SK-MEL-5 (cell line): ENCODE results near the gene CNPY1. TPM values are rescaled to one million over a fixed set of nuclear protein-coding genes. Genes with fewer than 3 reads are reported as not detected.
A peak's percentile ranks its signal among the peaks of the same experiment; 100 is the strongest.

Source experiments
- DNase-seq: peaks from one replicate; pipeline ENCODE4 v3.0.0-alpha.2; 2016; ENCODE audit warnings: low read depth, low spot score
- in situ Hi-C: cut with HindIII; loops from 2 replicates; pipeline ENCODE4 v1.10.0; 2016; ENCODE audit warnings: low sequenced_read_pairs, high pct_unique_total_duplicates, low pct_unique_long_range_greater_than_20kb
- total RNA-seq: library from RNA; depleted of rRNA; stranded (reverse); fragments of >200 nt; shearing (Covaris generic); gene quantifications from 2 replicates; pipeline ENCODE4 v1.2.3, GENCODE V29; 2014

The CNPY1 gene
- total RNA-seq, 1 experiment from 2014 or later: not detected

DNA sequence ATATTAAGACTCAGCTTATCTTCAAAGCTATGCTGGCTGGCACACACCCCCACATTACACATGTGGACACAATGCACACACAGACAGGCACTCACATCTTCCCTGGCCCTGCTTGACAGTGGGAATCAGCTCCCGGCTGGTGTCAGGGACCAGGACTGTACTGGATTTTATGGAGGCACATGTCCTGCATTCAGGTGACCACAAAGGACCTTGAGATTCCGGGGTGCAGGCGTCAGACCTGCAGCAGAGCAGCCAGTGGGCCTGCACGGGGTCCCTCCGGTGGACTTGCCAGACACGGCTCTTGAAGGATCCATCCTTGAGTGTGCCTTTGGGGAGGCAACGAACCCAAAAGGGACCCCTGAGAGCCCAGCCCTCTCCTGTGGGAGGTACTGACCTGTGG, 1.9 kb downstream of the CNPY1 start:
- no peak for DNase-seq
- in situ Hi-C loops: no loop called here

DNA sequence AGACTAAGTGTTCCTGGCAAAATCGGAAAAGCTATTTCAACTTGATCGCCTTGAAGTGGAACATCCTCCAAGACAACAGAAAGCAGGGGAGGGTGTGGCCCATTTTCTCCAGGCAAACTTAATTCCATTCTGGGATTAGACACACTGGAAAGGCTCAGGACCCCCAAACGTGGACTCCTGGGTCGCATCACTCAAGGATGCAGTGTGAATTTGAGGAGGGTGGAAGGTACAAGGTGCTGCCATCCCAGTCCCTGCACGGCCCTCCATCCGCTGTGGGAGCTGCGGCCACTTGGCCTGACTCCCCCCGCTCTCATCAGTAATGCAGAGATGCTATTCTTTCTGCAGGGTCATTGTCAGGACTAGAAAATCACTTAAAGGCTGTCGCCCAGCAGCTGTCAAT, 2.4 kb downstream of the CNPY1 start:
- in situ Hi-C loops: no loop called here

DNA sequence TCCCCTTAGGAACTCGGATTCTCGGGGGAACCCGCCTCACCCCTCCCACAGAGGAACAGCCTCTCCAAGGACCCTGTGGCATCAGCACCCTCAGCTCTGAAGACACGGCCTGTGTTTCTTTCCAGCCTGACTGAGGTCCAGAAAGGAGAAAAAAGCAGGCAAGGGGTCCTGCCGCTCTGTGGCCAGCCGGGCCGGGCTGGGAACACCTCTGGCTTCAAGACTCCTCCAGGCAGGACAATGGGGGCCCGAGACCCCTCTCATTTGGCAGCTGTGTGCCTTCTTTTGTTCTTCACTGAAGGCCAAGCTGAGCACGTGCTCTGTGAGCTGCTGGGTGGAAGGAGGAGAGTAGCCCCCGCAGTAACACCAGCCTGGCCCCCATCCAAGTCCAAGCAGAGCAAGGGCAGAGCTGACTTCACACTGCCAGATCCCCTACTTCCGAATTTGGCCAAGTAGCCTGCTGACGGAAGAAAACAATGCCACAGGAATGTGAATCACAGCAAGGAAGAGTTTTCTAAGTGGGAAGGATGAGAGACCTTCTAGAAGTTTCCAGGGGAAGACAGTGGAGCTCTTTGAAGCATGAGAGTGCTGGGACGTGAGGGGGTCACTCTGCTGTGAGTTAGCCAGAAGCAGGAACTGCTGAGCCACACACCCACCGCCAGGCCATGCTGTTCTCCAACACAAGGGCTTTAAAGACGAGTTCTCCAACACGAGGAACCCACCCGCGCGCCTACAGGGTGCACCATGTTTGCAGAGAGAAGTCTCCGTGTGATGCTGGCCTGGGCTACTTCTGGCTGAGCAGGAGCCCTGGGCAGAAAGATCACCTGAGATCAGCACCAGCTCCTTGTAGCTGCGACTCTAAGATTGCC, 3.1 kb downstream of the CNPY1 start:
- DNase-seq: peak; percentile 27
- in situ Hi-C loops: no loop called here

More for the DNA sequence above, 2.4 kb downstream of the CNPY1 start:
- DNase-seq: no peak

DNA sequence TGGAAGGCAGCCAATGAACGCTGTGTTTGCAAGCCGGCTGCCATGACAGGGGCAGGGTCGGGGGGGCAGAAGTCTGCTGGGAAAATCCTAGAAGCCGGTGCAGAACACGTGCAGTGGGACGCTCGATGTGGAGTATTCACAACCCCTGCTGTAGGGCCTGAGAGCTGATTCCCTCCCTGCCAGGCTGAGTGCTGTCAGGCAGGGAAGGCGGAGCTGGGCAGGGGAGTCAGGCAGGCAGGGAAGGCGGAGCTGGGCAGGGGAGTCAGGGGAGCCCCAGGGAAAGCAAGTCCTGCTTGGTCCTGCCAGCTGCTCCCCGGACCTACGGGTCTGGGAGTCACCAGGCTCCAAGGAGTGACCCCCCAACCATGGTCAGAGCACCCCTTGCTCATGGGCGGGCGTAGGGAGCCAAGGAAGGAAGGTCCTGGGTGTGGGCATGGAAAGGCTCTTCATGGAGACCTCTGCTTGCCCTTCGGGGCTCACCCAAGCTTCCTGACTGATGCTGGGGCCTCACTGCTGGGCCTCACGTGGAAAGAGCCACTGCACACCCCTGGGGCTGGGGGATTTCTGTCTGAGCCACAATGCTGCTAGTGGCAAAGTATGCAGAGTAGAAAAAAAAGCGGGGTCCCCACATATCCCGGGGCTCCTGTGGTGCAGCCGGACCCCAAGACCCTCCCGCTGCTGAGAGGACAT, 4.2 kb downstream of the CNPY1 start:
- in situ Hi-C loops: no loop called here
- DNase-seq: no peak

DNA sequence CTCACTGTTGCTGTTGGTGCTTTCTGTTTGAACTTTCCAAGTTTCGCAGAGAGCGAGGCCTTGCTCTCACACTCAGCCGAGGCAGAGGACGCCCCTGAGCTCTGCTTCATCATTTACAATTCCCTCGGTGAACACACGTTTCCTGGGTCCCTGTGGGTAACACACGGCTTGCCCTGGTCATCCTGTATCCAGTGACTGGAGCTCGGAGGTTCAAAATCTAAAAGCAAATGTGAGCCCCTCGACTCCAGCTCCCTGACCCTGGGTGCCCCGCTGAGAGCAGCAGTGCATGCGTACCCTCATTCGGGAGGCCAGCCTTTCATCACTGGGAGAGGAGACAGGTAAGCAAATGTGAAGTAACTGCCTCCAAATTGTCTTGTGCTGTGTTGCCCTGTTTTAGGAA, 5.8 kb downstream of the CNPY1 start:
- in situ Hi-C loops: no loop called here
- DNase-seq: no peak

DNA sequence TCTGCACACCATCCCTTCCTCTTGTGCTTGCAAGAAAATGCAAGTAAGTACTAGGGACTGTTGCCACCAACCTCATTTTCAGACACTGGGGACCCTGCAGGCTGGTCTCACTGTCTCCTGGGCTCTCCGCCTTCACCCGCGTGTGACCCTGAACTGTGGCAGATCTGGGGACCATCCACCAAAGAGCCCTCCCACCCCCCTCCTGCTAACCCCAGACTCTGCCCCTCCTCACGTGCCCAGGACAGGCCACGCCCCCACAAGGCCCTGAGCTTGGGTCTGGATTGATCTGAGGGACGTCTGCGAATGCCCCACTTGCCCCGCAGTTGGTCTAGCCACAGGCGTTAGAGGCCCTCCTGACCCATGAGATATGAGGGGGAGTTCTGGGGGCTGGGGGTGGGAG, 8.1 kb downstream of the CNPY1 start:
- no peak for DNase-seq
- in situ Hi-C loops: no loop called here

DNA sequence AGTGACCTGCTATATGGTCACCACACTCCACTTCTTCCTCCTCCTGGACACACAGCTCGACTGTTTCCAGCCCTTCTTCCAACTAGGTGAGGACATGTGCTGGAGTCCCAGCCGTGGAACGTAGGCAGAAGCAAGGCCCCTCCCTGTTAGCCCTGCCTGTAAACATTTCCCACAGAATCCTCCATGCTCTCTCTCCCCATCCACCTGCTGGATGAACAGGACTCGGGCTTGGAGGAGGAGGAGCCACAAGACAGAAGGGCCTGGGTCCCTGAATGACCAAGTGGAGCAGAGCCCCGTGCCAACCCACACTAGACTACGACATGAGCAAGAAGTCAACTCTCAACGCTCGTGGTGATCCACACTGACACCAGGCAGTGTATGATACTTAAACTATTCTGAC, 9.9 kb downstream of the CNPY1 start:
- no peak for DNase-seq
- in situ Hi-C loops: no loop called here

DNA sequence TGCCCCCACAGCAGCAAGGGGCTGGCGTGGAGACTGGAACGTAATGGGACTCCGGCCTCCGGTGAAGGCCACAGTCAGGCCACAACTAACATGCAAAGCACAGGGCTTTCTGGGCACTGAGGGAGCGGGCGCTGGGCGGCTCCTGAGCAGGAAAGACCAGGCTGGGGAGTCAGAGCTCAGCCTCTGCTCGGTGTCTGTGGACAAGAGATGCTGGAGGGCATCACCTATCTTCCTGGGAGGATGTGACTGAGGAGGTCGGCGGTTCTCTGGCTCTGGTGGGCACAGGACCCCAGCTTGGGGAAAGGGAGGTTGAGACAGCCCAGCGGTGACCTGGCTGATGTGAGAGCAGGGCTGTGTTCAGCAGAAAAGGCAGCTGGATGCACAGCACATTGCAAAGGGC, 11.7 kb downstream of the CNPY1 start:
- in situ Hi-C loops: no loop called here
- DNase-seq: no peak

DNA sequence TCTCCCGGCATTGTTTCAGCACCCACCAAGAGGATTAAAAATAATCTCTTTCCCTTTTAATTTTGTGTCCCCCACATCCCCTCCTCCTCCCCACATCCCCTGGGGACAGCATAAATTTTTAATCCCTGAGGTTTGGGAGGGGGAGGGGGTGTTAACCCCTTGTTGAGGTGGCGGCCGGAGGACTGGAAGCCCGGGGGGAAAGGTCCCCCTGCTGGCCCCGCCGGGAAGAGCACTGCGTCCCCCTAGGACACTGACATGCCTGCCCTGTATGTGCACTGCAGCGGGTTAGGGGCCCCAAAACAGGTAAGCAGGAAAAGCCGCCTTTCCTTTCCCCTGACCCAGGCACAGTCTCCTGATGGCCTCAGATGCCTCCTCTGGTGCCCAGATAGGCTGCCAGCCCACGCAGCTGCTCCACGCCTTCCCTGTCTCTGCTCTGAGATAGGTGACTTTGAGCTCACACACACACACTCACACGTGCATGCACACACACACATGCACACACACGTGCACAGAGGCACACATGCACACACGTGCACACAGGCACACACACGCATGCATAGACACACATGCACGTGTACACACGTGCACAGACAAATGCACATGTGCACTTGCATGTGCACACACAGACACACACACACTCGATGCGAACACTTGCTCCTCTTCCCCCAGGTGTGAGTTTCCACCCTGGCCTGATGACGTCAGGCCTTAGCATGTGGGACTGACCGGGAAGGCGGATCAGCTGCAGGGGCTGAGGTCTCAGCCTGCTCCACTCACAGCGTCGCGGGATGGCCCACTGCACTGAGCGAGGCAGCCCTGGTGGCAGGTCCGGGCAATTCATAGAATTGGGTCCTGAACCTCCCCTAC, 12.3 kb downstream of the CNPY1 start:
- DNase-seq: peak; percentile 50
- in situ Hi-C loops: no loop called here

DNA sequence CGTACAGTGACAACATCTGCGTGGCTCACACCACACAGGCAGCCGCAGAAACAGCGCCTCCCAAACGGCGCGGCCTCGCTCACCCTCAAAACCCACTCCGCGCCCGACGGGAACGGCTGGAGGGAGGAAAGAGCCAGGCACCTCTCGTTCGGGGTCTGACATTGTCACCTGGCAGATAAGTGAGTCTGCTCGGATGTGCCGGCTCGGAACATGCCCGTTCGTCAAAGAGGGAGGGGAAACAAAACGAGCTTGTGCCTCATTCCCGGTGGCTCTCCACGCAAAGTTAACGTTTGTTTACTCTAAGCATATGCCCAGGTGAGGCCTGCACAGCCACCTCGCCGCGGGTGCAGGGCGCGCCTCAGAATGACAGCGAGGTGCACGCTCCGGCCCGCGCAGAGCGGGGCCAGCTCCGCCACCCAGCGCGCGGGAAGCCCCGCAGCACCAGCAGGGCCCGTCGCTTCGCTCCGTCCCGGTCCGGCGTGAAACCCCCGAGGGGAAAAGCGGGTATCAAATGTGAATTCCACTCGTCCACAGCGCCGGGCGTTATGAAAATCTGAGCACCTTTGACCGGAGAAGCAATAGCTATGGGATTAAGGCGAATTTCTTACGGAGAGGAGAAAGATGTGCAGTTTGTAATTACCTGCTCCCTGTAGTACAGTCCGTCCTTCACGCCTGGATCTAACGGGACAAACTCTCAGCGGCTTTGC, 13.1 kb downstream of the CNPY1 start:
- no peak for DNase-seq
- in situ Hi-C loops: no loop called here

DNA sequence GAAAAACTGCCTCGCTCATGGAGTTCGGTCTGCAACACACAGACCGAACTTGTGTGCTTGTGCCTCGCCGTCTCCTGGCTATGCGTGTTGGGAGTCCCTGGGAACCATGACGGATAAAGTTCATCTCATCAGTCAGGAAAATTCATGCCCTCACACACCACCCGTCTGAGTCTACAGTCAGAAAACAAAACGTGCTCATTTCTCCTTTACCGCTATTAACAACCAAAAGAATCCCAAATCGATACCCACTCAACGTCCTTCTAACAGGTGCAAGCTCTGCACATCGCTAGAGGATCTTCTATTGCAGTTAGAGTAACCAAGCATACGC, 13.6 kb downstream of the CNPY1 start:
- DNase-seq: no peak
- in situ Hi-C loops: no loop called here

DNA sequence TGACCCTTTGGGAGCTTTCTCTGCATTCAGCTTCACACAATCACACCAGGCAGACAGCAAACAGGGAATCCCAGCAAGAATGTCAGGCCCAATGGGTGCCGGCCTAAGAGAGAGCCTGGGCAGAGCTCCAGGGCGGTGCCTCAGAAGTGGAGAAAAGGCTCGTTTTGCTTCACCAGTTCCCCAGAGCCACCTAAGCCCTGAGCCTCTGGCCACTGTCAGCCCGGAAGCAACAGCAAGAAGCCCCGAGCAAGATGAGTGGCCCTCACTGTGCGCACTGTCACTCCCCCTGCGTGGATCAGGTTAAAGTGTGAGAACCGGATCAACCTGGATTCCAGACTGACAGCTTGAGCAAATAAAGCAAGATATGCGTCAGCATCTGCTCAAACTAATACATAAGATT, 14.7 kb downstream of the CNPY1 start:
- in situ Hi-C loops: no loop called here
- DNase-seq: no peak

DNA sequence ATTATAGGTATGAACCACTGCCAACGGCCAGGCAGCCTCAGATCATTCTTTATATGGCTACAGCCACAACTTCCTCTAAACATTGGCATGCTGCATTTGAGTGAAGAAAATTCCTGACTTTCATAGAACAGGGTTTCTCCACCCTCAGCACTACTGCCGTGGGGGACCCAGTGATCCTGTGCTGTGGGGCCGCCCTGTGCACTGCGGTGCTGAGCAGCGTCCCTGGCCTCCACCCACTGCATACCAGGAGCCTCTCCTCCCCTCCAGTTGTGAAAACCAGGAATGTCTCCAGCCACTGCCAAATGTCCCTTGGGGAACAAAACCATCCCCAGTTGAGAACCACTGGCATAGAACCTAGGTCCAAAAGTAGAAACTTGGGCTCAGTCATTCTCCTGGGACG, 15.8 kb downstream of the CNPY1 start:
- in situ Hi-C loops: no loop called here

DNA sequence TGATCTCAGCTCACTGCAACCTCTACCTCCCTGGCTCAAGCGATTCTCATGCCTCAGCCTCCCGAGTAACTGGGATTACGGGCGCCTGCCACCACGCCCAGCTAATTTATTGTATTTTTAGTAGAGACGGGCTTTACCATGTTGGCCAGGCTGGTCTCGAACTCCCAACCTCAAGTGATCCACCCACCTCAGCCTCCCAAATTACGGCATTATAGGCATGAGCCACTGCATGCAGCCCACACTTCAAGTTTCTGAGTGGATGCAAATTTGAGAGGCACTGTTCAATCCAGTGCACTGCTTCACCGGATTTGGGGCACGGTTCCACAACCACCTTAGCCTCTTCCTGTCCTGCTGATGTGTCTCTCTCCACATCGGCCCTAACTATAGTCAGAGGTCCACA, 16.5 kb downstream of the CNPY1 start:
- in situ Hi-C loops: no loop called here
- no peak for DNase-seq

More for the DNA sequence above, 15.8 kb downstream of the CNPY1 start:
- DNase-seq: no peak

DNA sequence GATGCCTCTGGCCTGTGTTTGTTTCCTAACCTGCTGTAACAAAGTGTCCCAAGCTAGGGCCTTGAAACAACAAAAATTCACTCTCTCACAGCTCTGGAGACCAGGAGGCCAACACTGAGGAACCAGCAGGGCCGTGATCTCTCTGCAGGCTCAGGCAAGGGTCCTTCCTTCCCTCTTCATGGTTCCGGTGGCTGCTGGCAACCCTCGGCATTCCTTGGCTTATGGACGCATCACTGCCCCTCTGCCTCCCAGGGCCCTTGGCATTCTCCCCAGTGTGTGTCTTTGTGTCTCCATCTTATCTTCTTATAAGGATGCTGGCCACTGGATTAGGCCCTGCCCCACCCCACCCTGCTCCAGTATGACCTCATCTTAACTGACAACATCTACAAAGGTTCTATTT, 17.0 kb downstream of the CNPY1 start:
- no peak for DNase-seq
- in situ Hi-C loops: no loop called here

DNA sequence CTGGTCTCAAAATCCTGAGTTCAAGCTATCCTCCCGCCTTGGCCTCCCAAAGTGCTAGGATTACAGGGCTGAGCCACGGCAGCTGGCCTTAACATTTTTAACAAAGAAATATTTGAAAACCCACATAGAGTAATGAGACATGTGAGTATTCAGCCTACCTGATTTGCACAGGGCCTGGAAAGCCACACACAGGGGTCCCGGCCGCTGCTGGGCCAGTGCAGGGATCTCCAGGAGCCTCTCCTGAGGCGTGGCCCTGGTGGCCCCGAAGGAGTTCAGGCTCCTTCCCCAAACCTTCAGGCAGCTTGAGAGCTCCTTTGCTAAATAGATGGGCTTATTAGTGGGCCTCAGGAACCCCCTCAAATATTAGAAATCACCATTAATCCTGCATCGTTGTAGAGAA, 18.7 kb downstream of the CNPY1 start:
- in situ Hi-C loops: no loop called here
- DNase-seq: no peak

DNA sequence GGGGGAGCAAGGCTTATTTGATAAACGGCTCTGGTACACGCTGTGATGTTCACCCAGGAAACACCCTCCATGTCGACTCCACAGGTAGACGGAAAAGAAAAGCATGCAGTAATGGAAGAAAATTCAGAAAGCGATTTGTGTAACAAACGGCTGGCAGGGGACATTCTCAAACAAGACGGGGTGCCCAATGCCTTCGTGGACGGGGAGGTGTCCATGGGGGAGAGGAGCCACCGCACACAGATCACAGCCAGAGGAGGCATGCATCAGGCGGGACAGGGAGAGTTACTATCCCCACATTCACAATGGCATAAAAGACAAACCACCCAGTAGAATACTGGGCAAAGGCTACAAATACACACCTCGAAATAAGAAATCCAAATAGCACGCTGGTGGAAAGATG, 20.1 kb downstream of the CNPY1 start:
- in situ Hi-C loops: no loop called here
- DNase-seq: no peak

DNA sequence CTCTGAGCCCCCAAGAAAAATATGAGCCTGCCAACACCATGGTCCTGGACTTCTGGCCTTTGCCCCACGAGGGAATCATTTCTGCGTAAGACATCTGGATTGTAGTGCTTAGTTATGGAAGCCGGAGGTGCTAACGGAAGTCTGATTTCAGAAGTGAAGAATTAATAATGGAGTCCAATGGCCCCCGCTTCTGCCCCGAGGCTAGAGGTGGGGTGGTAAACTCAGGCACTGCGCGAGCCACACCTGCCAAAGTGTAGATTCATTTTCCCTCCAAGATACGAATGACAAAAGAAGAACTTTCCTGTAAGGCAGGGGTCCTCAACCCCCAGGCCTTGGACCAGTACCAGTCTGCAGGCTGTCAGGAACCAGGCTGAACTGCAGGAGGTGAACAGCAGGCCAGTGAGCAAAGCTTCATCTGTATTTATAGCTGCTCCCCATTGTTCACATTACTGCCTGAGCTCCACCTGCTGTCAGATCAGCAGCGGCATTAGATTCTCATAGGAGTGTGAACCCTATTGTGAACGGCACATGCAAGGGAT, 22.3 kb downstream of the CNPY1 start:
- in situ Hi-C loops: no loop called here
- DNase-seq: no peak
